Adipocyte (in vitro differentiated cells): Measurements from ENCODE around the gene IKZF2.

Experiments used
- DNase-seq: peaks from one replicate; pipeline ENCODE4 v3.0.0-alpha.2; 2015; ENCODE audit warnings: low read depth
- H3K27me3 ChIP-seq: replicated peaks from 2 replicates; pipeline ENCODE4 v1.7.0; 2013; ENCODE audit warnings: mild to moderate bottlenecking, low read length, moderate library complexity; ENCODE audit not compliant: control insufficient read depth, insufficient read depth
- H3K36me3 ChIP-seq: 2 replicates; pipeline ENCODE4 v1.7.0; 2013; ENCODE audit warnings: low read length, mild to moderate bottlenecking, moderate library complexity; ENCODE audit not compliant: control insufficient read depth, insufficient read depth, severe bottlenecking
- H3K4me1 ChIP-seq: 2 replicates; pipeline ENCODE4 v1.7.0; 2013; ENCODE audit warnings: mild to moderate bottlenecking, low read length, moderate library complexity; ENCODE audit not compliant: control insufficient read depth, insufficient read depth
- H3K4me3 ChIP-seq: 2 replicates; pipeline ENCODE4 v1.7.0; 2013; ENCODE audit warnings: mild to moderate bottlenecking, low read length, moderate library complexity
- H3K9ac ChIP-seq: 2 replicates; pipeline ENCODE4 v1.7.0; 2013; ENCODE audit warnings: mild to moderate bottlenecking, low read length, moderate library complexity
- H3K9me3 ChIP-seq: 2 replicates; pipeline ENCODE4 v1.7.0; 2013; ENCODE audit warnings: mild to moderate bottlenecking, low read length, moderate library complexity; ENCODE audit not compliant: control insufficient read depth

IKZF2 gene

DNA sequence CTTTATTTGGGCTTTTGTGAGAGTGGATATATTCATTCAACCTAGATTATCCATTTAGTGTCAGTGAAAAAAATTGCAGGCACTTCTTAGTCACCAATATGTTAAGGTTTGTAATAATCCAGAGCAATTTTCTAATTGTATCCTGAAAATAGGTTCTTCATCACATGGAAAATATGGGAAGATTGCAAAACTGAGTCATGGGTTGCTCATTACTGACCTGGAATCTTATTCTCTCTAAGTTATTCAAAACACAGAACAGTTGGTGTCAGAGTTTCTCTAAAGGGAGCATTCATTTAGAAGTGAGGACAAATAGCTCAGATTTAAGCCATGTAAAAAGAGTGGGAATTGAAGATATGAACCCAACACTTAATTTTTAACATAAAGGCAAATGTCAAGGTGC lies 181.3 kb downstream of the IKZF2 start:
- no peak overlapping the region for H3K9ac ChIP-seq
- H3K4me1 ChIP-seq = peaks cover 35% of the 10 kb centered on the region
- H3K27me3 ChIP-seq = no peaks in the 10 kb centered on the region
- H3K36me3 ChIP-seq = no peaks in the 10 kb centered on the region
- peak; percentile 62 for DNase-seq
- peak overlapping the region; percentile 3 for H3K4me3 ChIP-seq
- H3K9me3 ChIP-seq = no peaks in the 10 kb centered on the region

DNA sequence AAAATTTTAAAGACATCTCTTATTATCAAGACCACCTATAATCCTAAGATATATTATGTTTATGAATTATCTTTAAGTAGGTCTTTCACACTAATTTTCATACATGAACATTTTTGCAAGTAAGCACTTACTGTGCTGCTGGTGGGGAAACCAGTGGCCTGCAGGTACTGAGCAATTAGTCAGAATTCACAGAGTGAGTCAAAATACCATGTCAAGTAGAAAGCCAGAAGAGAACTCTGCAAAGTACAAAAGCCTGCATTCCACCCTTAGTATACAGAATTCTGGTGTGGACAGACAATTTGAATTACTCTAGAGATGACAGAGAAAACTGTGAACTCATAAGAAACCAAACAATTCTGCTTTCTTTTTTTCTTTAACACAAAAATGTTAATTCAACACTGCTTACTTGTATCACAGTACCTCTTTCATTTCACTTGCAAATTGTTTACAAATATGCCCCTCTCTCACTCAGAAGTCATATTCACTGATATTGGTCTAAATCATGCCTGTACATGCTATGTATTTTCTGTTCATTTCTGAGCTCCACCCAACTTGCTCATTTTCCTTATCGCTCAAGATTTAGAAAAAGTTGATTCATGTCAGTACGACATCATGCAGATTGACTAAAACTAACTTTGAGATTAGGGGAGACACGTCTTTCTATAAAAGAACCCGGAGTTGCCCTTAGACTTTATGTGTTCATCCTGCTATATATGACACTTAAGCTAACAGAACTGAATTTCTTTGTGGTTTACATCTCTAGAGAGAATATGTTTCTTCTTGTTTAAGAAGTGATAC lies 182.9 kb downstream of the IKZF2 start:
- Histone ChIP-seq H3K9me3 (no peaks in the 10 kb centered on the region), H3K9ac (no peak overlapping the region), H3K4me3 (no peak overlapping the region), H3K27me3 (no peaks in the 10 kb centered on the region), H3K36me3 (no peaks in the 10 kb centered on the region), H3K4me1 (peaks cover 23% of the 10 kb centered on the region)
- peak; percentile 25 for DNase-seq

DNA sequence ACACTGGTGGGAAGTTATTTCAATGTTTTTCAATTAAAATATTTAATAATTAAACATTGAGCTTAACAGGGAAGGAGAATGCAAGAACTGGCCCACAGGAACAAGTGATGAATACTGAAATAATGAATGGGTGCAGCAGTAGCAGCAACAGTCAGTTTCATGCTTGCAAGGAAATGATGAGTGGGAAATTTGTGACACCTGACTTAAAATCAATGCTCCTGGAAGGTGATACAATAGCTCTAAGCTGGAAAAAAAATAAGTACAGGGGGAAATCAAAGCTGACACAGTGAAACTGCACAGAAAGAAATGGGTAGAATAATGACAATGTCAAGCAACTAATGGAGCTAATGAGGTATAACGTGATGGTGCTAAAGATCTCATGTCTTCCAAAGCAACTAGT lies 184.5 kb downstream of the IKZF2 start:
- no peak overlapping the region for H3K4me3 ChIP-seq
- DNase-seq = no peak

DNA sequence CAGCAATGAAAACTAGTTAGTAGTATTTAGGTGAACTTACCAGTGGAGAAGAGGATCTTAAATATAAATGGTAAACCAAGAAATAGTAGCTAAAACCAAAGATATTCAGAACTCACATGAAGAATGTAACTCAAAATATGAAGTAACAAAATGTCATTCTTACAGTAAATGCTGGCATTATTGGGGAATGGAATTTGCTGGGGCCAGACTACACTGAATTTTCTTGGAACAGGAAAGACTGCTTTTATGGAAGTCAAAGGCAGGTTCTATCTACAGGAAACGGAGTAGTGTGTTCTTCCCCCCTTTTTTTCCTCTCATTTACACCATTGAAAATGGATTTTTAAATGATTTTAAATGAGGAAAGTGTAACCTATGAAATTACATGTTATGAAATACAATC lies 188.7 kb downstream of the IKZF2 start:
- DNase-seq = no peak
- H3K4me1 ChIP-seq = peaks cover 21% of the 10 kb centered on the region
- no peak overlapping the region for H3K9ac ChIP-seq
- no peaks in the 10 kb centered on the region for H3K36me3 ChIP-seq
- no peaks in the 10 kb centered on the region for H3K9me3 ChIP-seq
- no peaks in the 10 kb centered on the region for H3K27me3 ChIP-seq
- no peak overlapping the region for H3K4me3 ChIP-seq

More for the DNA sequence above, 184.5 kb downstream of the IKZF2 start:
- Histone ChIP-seq H3K36me3 (no peaks in the 10 kb centered on the region), H3K9ac (no peak overlapping the region), H3K4me1 (peaks cover 23% of the 10 kb centered on the region), H3K9me3 (no peaks in the 10 kb centered on the region), H3K27me3 (no peaks in the 10 kb centered on the region)

DNA sequence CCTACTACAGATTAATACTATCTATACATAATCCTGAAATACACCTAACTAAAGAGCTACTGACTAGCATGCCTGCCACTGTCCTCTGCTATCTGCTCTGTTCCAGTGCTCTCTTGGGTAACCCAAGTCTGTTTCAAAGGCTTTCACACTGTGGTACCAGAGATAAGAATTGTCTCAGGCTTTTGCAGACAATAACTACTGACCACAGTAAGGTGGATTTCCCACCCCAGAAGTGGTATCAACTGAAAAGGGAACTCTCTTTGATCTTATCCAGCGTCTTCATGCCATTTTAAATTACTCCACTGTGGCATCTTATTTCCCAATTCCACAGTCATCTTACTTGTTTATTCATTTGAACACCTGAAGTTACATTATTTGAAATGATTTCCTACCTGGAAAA lies 190.2 kb downstream of the IKZF2 start:
- H3K9ac ChIP-seq = no peak overlapping the region
- H3K36me3 ChIP-seq = no peaks in the 10 kb centered on the region
- no peak for DNase-seq
- no peak overlapping the region for H3K4me3 ChIP-seq
- H3K4me1 ChIP-seq = peaks cover 36% of the 10 kb centered on the region
- H3K27me3 ChIP-seq = no peaks in the 10 kb centered on the region
- no peaks in the 10 kb centered on the region for H3K9me3 ChIP-seq

DNA sequence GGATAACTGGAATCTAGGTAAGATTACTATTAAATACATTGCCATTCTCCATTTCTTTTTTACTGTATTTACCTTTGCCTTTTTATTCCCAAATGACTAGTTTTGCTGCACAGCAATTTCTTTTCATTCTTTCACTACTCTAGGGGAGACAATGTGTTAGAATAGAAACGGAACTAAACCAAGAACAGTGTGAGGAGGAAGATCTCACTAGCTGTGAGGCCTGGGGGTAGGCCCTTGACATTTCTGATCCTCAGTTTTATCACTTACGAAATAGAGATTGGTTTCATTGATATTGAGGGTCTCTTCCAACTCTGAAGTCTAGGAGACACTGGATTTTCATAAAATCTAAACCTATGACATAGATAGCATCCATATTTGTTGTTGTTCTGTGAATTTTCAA lies 191.1 kb downstream of the IKZF2 start:
- Histone ChIP-seq H3K27me3 (no peaks in the 10 kb centered on the region), H3K9ac (no peak overlapping the region), H3K9me3 (no peaks in the 10 kb centered on the region), H3K4me3 (no peak overlapping the region), H3K36me3 (no peaks in the 10 kb centered on the region), H3K4me1 (peaks cover 45% of the 10 kb centered on the region)
- no peak for DNase-seq

DNA sequence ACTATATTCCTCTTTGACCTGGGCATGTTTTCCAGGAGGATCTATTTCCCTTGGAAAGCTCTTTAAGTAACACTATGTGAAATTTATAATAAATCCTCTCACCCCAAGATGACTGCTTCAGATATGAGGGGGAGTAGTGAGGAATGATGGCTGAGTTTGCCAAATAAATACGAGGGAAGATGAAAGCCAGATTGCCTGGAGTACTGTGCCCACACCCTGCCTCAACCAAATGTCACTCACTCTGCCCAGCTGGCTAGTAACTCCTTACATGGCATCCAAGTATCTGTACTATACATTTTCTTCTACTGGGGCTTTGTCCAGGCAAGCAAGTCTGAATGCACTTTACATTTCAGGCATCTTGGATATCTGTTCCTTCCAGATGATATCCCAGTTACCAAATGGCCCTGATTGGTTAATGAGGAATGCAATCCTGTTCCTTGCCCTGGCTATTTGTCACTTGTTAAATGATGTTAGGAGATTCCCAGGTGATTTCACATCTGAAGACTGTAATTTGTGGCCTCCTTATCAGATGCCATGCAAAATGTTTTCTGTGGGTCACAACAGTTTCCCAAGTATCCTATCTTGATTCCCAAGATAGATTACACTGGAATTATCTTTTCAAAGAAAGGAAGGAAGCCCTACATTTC lies 191.8 kb downstream of the IKZF2 start:
- Histone ChIP-seq H3K9ac (peak overlapping the region; percentile 38), H3K27me3 (no peaks in the 10 kb centered on the region), H3K9me3 (no peaks in the 10 kb centered on the region), H3K4me1 (peaks cover 51% of the 10 kb centered on the region), H3K4me3 (peak overlapping the region; percentile 56), H3K36me3 (no peaks in the 10 kb centered on the region)
- DNase-seq = peak; percentile 37

DNA sequence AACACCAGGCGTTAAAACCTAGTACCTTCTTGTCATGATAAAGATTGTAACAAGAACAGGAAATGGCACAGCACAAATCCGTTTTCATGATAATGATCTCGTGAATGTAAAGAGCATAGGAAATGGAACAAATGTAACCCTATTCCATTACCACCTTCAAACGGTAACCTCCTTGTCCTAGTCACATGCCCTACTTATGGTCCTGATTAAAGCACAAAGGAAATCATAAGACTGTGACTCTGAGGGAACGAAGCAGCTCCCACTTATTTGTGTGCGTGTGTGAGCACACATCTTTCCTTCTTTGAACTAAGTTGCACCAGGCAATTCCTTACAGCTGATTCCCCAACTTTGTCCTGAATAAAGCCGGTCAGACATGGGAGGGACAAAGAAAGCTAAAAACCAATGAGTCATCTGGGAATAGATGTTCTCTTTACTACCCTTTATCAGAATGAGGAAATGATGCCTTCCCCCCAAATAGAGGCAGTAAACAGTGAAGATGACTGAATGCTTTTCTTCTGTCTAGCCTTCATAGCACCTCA lies 192.6 kb downstream of the IKZF2 start:
- peak; percentile 36 for DNase-seq
- Histone ChIP-seq H3K4me3 (peak overlapping the region; percentile 56), H3K27me3 (no peaks in the 10 kb centered on the region), H3K4me1 (peaks cover 51% of the 10 kb centered on the region), H3K9me3 (no peaks in the 10 kb centered on the region), H3K36me3 (no peaks in the 10 kb centered on the region), H3K9ac (peak overlapping the region; percentile 38)

DNA sequence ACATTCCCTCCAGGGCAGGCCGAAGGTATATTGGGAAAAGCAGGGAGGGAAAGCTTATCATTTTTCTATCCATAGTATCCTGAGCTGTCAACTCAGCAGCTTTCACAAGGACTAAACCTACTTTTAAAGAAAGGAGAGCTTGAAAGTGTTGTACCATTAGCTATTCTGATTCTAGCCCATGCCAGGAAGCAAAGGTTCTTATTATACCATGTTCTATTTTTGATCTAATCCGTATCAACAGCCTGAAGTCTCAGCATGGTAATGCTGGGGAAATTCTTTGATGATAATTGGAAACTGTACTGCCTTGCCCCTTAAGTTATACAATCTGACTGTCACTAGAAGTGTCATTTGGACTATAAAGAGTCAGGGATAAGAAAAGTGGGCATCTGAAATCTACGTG lies 193.3 kb downstream of the IKZF2 start:
- Histone ChIP-seq H3K9me3 (no peaks in the 10 kb centered on the region), H3K36me3 (no peaks in the 10 kb centered on the region), H3K4me3 (no peak overlapping the region), H3K4me1 (peaks cover 51% of the 10 kb centered on the region), H3K9ac (peak overlapping the region; percentile 37), H3K27me3 (no peaks in the 10 kb centered on the region)
- DNase-seq = no peak

DNA sequence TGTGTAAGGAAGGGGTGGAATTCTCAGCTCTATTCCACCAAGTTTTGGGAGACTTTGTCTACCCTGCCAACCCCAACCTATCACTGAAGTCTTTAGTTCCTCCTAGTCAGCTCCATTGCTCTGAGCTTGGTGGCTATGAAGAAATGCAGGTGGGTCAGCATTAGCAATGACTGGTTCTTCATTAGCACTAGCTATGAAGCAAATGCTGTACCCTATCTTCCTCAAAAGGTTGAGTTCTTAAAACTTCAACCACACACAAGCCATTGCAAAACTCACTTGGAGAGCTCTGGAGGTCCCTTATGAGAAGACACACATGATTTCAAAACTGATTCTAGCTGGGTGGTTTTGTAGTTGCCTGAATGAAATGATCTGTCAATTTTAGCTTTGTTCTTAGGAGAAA lies 193.8 kb downstream of the IKZF2 start:
- Histone ChIP-seq H3K27me3 (no peaks in the 10 kb centered on the region), H3K9me3 (no peaks in the 10 kb centered on the region), H3K36me3 (no peaks in the 10 kb centered on the region), H3K4me1 (peaks cover 51% of the 10 kb centered on the region), H3K4me3 (peak overlapping the region; percentile 52), H3K9ac (peak overlapping the region; percentile 37)
- peak; percentile 26 for DNase-seq

DNA sequence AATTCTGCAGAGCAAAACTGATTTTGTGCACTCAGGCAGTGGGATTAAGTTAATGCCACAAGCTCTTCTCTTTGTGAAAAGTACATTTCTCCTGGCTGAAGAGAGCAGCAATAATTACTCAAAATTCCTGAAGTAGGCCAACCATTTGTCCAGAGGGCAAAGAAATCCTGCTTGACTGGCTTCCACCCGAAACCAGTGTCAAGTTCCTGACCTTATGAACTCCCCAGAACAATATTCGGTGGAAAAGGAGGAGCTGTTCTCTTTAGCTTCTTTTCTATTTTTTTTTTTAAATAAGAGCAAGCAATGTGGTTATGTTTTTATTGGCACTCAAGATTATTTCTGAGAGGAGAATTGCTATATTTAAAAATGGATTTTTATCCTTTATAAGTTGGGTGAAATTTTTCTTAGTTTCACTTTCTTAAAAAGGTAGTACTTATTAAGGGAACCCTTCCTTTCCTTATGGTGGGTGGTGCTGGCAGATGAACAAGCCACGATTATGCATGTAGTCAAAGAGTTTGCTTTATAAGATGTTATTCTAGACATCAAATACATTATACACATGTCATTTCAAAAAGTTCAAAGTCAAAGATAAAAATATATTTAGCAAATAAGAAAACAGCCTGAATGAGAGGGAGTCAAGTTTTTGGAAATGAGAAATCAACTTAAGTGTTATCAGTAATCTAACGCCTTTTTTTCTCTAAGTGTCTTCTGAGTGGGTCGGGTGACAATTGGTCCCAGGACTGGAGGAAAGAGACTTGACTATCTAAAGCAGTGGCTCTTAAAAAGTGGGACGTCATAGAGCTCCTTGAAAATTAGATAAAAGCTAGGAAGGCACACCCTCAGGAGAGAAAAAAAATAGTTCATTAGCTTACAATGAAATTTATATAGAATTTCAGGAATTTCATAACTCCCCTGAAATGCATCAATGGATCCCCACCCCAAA lies 194.5 kb downstream of the IKZF2 start:
- DNase-seq = peak; percentile 61

More for the DNA sequence above, 194.5 kb downstream of the IKZF2 start:
- Histone ChIP-seq H3K4me3 (peak overlapping the region; percentile 52), H3K9me3 (no peaks in the 10 kb centered on the region), H3K9ac (peak overlapping the region; percentile 12), H3K36me3 (no peaks in the 10 kb centered on the region), H3K27me3 (no peaks in the 10 kb centered on the region), H3K4me1 (peaks cover 51% of the 10 kb centered on the region)
